Stimulated activated CD4-positive, alpha-beta T cell treated with anti-CD3 and anti-CD28 coated beads, Interleukin-12 subunit alpha, Interleukin-12 subunit beta, amount 100 ng/mL, for 4 hours (primary cell): ENCODE measurements around the gene DHX32.
"Not testable (repeated sequence)": the region's sequence is repeated elsewhere in the genome, so short reads cannot be mapped to it uniquely, and the experiment has no call there.

Experiments
- DNase-seq: peaks from one replicate; pipeline ENCODE4 v3.0.0-alpha.2; 2020

DHX32 gene

DNA sequence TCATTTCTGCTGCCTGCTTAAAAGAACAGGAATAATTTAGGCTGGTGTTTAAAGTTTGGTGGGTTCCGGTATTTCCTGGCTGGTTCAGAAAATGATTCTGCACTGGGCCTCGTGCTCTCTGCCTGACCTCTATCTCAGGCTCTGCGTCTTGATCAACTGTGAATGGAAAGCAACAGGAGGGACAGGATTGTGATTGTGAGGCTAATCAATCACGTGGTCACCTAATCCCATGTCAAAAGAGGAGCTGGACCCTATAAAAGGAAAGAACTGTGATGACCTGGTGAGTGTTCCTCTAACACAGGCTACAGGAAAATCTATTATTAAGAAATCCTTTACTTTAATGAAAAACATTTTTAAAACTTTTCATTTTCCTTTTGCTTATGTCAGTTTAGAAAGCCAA is at the start of gene DHX32:
Gene DHX32, minus strand, starts transcription at position 101 of the 400 bp plus-strand sequence. CDS start 468 bp downstream, outside the sequence.
- DNase-seq, result no peak

DNA sequence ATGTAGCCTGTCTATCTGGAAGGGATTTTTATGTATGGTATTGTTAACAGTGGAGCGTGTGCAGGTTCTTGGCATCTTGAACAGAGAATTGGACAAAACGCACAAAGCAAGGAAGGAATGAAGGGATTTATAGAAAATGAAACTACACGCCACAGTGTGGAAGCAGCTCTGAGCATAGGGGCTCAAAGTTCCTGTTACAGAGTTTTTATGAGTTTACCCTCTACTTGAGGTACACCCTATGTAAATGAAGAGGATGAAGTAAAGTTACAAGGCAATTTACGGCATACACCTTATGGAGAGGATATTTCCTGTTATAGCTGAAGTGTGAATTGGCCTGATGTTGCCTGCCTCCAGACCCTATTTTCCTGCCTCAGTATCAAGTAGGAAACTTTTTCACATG is 48.5 kb upstream of the DHX32 start:
- DNase-seq, result no peak

GRCh38 chr10:125928928-125929585 is 48.0 kb upstream of the DHX32 start:
- DNase-seq, result no peak

DNA sequence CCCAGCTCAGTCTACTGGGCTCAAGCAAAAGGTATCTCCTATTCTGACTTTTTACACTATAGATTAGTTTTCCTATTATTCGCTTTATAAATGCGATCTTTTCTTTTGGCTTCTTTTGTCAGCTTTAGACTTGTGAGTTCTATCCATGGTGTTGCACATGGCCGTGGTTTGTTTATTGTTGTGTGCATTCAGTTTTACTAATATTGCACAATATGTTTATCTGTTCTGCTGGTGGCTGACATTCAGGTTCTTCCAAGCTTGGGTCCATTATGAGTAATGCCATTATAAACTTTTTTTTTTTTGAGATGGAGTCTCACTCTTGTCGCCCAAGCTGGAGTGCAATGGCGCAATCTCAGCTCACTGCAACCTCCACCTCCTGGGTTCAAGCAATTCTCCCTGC is 46.2 kb upstream of the DHX32 start:
- DNase-seq, result not testable (repeated sequence)

GRCh38 chr10:125926247-125926646 is 45.2 kb upstream of the DHX32 start:
- DNase-seq, result no peak

GRCh38 chr10:125925262-125925834 is 44.3 kb upstream of the DHX32 start:
- no peak for DNase-seq

- not testable (repeated sequence) for DNase-seq
These were observed 40.7 kb upstream of the DHX32 start for GRCh38 chr10:125921643-125922306.

- DNase-seq, result not testable (repeated sequence)
These were observed 36.7 kb upstream of the DHX32 start for GRCh38 chr10:125917704-125918361.

GRCh38 chr10:125916977-125917376 is 35.9 kb upstream of the DHX32 start:
- no peak for DNase-seq

GRCh38 chr10:125913277-125913676 is 32.2 kb upstream of the DHX32 start:
- DNase-seq, result not testable (repeated sequence)

DNA sequence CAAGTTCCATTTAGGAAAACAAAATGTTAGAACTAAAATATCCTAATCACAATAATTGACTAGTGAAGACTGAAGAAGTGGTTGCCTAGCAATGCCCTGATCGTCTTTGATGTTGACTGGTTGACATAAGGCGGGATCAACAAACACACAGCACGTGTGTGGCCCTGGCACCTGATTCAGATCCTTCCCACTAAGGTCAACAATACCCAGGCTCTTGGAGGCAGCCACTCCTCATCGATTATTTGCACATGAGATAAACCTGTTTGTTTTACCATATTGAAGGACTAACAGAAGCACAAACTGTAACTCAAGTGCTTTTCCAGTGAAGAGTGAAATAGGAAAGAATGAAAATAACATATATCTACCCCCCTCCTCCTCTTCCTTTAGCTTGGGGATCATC is 30.9 kb upstream of the DHX32 start:
- DNase-seq, result no peak

DNA sequence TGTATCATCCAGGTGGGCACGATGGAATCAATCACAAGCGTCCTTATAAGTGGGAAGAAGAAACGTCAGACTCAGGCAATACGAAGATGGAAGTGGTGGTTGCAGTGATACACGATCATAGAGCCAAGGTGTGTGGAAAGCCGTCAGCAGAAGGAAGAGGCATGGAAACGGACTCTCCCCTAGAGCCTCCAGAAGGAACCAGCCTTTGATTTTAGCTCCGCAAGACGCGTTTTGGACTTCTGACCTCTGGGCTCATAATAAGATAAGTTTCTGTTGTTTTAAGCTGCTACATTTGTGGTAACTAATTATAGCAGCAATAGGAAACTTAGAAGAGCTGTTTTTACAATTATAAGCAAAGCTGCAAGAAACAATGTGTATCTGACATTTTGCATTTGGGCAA is 30.1 kb upstream of the DHX32 start:
- no peak for DNase-seq

DNA sequence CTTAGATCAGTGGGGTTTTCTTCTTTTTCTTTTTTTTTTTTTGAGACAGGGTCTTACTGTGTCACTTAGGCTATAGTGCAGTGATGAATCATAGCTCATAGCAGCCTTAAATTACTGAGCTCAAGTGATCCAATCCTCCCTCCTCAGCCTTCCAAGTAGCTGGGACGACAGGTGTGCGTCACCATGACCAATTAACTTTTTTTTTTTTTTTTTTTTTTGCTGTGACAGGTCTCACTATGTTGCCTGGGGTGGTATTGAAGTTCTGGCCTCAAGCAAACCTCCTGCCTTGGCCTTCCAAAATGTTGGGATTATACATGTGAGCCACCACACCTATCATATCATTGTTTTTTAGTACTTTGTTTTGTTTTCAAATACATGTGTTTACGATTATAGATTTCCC is 28.4 kb upstream of the DHX32 start:
- not testable (repeated sequence) for DNase-seq

DNA sequence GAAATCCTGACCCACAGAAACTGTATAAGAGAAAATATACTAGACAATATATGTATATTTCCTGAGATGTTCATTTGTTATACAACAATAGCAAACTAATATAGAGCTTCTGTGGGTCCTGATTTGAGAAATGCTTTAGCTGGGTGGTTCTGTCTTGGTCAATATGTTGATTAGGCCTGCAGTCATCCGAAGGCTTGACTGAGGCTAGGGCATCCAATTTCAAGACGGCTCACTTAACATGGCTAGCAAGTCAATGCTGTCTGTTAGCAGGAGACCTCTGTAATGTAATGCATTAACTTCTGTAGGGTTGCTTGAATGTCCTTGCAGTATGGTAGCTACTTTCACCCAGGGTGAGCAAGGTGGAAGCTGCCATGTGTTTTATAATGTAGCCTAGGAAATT is 27.7 kb upstream of the DHX32 start:
- not testable (repeated sequence) for DNase-seq

GRCh38 chr10:125907598-125907997 is 26.5 kb upstream of the DHX32 start:
- DNase-seq, result not testable (repeated sequence)

GRCh38 chr10:125905069-125905994 is 24.2 kb upstream of the DHX32 start:
- DNase-seq, result not testable (repeated sequence)

DNA sequence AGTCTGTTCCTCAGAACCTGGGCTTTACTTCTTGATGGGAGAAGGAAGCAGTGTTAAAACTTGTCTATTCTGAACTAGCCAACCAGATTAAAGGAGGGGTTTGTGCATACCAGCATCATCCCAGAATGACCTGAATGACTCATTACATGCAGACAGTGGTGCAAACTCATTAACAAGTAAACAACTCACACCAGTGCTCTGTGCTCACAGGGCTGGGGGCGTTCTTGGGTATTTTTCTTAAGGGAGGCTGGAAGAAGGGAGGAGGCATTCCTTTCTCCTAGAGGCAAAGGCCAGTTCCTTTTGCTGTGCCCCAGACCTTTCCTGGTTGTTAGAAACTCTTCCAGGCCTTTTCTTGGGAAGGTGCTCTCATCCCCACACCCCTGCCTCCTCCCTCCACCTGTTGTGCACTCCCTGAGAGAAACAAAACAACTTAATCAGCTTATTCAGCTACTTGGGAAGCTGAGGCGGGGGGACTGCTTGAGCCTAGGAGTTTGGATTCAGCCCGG is 22.1 kb upstream of the DHX32 start:
- DNase-seq, result not testable (repeated sequence)

DNA sequence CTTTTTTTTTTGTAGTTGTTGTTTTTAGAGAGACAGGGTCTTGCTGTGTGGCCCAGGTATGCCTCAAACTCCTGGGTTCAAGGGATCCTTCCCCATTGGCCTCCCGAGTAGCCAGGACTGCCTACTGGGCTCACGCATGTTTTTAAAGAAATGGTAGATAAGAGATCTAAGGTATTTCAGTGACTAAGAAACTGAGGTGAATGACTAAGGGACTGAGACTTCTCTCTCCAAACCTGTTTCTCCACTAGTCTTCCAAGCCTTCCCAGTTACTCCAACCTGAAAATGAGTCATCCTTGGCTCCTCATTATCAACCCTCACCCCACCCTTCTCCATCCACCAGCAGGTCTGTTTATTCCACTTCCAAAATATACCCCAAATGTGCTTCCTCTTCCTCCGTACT is 19.9 kb upstream of the DHX32 start:
- DNase-seq, result not testable (repeated sequence)

- DNase-seq, result not testable (repeated sequence)
These were observed 16.2 kb upstream of the DHX32 start for GRCh38 chr10:125897317-125897716.

DNA sequence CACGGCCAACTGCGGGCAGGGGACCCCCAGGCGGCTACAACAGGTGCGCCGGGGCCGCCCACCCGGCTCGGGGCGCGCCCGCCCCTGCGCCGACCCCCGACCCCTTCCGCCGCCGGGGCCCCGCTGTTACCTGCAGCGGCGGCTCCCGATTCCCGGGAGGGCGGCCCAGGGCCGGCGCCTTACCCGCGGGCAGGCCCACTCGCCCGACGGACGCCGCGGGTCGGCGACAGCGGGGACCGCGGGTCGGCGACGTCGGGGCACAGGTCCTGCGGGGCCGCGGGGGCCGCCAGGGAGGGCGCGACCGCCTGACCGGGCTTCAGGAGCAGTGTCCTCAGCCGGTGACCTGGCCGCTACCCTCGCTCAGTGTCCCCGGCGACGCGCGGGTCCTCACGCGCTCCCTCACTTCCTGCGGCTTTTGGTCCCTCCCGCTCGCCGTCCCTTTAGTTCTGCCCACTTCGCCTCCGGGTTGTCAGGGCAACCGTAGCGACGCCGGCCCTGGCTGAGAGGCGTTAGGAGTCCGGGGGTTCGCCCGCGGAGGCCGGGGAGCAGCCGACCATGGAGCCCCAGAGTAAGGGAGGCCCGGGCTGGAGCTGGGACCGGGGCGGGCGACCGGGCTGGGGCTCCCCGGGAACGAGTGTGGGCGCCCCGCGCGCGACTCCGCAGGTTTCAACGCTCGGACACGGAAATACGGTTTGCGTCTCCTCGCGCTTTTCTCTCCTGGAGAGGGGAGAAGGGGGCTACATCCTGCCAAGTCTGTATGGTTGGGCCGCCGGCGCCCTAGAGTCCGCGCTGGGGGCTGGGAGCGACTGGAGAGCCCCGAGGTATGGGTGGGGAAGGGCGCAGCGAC is 15.2 kb upstream of the DHX32 start, which contains the start of gene FANK1:
Gene FANK1, plus strand, starts transcription at position 477 of the 847 bp plus-strand sequence. Its CDS starts 79 bp downstream, at position 556.
- peak; percentile 78 for DNase-seq
